Astrocyte (in vitro differentiated cells and primary cell): ENCODE measurements around the gene EPN2.

Source experiments
- CTCF ChIP-seq: IDR thresholded peaks from 2 replicates; pipeline ENCODE4 v1.5.1; 2011; ENCODE audit warnings: low read depth, mild to moderate bottlenecking, inconsistent platforms, low read length, moderate library complexity; ENCODE audit not compliant: insufficient read depth
- EZH2 ChIP-seq: IDR thresholded peaks from 2 replicates; pipeline ENCODE4 v1.6.1; 2012; ENCODE audit warnings: mild to moderate bottlenecking, low read length, inconsistent platforms; ENCODE audit not compliant: insufficient read depth

- TF ChIP-seq CTCF (no peak), EZH2 (no peak)
Measured at GRCh38 chr17:19258371-19258770, 21.2 kb downstream of the EPN2 start.
